GM21360 (cell line): ENCODE data around the gene BDH1.

Experiments used
- ATAC-seq: cut with Tn5 transposase; IDR thresholded peaks from one replicate; pipeline ENCODE4 v1.9.1; 2021; ENCODE audit warnings: mild to moderate bottlenecking, moderate library complexity; ENCODE audit not compliant: unreplicated experiment

BDH1 gene

DNA sequence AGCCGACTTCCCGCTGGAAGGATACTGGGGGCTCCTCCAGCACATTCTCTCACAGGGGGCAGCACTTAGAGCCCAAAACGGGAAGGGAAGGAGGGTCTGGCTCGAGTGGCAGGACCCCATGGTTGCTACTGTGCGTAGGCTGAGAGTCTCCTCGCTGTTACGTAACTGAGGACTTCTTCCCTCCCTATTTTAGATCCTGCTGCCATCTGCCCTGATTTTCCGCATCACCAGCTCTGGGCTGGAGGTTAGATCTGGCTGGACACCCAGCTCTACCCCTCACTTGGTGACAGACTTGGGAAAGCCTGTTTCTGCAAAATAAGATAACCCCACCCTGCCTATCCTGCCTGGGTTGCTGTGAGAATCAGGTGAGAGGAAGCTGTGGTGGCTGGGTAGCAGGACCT lies 47.7 kb downstream of the BDH1 start:
- ATAC-seq, result no peak

DNA sequence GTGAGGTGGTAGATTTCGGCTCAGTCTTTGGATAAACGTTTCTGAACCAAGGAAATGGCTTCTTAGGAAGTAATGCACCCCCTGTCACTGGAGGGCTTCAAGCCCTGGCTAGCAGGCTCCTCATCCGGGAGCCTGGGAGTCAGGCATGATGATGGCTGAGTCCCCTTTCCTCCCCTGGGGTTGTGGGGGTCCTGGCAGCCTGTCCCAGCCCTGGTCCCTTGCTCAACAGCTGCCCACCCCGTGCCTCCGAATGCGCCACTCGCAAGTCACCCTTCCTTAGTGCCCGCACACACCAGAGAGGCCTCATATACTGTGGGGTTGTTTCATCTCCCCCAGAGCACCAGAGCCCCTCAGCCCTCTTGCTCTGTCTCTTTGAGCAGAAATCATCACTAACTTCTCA lies 48.2 kb downstream of the BDH1 start:
- ATAC-seq, result no peak

DNA sequence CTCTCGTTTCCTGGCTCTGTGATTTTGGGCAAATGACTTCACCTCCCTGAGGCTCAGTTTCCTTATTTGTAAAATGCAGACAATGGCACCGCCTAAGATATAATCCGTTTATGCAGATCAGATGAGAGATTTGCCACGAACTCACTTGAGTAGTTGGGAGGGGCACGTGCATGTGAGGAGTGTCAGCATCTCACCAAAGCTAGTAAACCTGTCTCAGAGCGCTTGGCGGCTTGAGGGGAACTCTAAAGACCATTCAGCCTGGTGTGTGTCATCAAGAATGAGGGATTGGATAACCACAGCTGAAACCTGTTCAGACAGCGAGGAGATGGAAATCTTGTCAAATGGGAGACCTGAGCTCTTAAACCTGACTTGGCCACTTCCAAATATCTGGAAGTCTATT lies 48.7 kb downstream of the BDH1 start:
- no peak for ATAC-seq

DNA sequence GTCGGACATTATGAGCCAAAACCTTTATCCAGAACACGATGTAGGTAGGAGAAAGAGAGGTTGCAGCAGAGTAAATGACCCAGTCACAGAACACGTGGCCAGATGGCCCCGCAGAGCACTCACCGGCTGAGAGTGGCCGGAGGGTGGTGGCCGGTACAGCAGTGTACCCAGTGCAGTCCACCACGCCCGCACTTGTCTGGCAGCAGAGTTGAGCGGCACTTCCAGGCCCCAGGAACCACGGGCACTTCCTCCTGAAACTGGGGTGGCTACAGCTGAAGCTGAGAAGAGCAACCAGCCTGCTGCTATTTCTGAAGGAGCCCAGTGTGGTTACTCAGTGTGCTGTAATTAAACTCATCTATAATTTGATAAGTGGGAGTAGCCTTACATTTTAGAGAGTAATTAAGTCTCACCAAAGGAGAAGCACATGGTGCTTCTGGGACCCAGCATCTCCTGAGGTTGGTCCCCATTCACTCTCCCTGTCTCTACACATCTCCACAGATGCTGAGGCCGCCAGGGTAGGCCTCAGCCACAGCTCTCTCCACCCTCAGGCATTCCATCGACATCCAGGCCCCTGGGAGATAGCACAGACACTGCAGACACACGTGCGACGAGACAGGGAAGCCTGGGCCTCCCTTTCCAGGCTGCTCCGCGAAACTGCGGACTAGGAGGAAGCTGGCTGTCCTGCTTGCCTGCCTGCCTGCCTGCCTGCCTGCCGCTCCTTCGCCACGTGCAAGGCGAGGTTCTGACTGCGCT lies 49.8 kb downstream of the BDH1 start:
- ATAC-seq, result no peak

DNA sequence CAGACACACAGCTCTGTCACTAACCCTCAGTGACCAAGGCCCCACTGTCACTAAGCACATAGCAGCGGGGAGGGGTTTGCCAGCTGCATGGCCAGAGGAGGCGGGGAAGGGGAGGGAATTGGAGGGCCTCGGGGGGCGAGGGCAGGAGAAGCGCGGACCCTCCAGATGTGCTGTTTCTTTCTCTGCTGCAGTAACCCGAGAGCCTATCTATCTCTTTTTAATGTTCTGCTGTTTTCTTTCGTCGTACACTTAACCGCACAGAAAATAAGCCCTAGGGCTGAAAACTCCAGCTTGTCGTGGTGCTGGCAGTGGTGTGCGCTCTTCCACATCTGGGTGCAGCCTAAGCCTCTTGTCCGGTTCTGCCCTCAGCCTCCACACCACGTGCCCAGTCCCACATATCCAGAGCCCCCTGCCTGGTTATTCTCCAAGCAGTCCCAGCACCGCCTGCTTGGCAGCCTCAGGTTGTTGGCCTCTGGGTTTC lies 51.1 kb downstream of the BDH1 start:
- no peak for ATAC-seq

DNA sequence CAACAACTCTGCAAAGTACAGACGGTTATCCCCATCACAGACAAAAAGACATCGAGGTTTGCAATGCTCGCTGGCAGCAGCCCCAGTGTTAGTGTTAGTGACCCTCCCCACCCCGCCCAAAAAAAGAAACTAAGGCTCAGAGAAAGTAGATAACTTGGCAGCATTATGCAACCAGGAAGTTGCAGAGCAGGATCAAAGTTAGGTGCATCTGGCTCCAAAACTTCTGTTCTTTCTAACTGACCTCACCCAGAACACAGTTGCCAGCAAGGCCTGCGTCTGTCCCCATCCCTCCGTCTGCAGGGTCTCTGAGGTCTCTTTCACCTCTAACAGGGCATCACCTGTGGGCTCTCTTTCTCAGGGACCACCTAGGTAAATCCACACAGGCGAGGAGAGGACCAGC lies 51.5 kb downstream of the BDH1 start:
- ATAC-seq, result no peak

DNA sequence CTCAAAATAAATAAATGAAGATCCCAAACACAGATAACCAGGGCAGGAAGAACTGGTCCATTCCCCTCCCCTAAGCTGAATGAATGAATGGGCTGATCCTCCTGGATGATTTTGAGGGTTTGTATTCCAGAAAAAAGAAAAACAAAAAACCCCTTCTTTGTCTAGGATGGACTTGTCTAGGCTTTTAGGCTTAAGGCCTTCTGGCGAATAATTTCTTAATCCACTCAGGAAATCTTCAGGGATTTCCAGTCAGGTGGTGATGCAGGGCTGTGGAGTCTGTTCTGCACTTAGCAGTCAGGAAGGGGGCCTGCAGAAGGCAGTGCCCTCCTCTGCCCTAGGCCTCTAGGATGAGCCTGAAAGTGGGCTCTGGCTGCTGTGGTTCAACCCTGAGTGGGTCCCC lies 52.1 kb downstream of the BDH1 start:
- no peak for ATAC-seq

DNA sequence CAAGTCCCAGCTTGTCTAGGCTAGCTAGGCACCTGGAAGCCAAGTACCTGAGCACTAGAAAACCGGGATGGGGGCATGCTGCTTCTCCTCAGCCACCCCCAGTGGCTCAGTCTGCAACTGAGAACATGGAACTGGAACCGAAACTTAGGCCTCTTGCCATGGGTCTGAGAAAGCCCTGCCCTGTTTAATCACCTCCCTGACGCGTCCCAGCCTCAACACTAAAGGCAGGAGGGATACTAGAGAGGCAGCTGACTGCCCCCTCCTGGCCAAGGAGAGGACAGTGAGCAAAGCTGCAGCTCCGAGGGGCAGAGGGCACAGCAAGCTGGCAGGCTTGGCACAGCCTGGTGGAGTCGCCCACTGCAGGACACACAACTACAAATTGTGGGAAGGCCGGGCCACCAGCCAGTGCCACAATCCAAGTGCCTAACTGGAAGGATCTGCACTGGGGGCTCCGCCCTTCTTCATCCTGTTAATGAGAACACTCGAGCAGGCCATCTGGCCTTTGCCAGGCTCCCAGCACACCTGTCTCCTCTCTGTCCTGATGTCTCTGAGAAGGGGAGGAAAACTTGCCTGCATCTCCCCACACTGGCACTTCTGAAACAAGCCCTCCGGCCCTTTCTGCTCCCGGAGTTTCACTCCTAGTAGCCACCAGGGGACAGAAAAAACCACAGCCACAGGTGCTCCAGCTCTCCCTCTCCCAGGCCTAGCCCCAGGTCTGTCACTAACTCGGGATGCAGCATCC lies 53.7 kb downstream of the BDH1 start:
- ATAC-seq, result peak; percentile 62

DNA sequence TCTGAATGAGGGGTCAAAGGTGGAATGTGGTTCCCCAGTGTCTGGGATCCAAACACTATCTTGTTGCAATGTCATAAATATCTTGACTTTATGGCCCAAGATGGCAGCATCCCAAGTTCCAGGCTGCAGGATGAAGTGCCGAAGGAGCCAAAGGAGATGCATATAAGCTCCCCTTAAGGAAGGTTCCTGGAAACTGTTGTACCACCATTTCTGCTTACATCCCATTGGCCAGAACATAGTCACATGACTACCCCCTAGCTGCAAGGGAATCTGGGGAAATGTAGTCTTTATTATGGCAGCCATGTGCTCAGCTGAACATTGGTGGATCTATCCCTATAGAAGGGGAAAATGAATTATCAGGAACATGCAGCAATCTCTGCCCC lies 54.3 kb downstream of the BDH1 start:
- peak; percentile 34 for ATAC-seq

DNA sequence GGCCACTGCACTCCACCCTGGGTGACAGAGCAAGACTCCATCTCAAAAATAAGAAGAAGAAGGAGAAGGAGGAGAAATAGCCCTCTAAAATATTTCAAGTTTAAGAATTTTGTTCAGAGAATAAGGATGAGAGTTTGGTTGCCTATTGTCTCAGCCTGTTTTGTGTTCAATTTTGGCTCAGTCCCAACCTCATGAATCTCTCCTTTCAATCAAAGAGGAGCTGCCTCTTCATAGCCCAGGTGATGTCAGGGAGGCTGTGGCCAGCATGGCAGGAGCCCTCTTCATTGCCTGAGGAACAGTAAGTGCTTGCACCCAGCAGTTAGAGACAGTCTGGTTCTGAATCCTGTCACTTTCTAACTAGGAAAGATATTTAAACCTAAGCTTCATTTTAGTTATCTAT lies 55.0 kb downstream of the BDH1 start:
- ATAC-seq, result no peak

DNA sequence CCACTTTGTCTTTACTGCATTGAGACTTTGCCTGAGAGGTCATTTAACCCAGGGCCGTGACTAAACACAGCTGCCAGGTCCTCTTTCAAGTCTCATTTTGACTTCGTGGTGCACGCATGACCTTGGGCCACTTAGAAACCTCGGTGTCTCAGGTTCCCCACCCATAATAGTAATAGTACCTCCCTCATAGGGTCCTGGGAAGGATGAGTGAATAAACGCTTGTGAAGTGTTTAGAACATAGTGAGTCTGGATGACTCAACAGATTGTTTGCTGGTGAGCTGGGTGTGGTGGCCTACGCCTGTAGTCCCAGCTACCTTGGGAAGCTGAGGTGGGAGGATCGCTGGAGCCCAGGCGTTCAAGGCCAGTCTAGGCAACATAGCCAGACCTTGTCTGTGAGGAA lies 56.3 kb downstream of the BDH1 start:
- ATAC-seq, result no peak

DNA sequence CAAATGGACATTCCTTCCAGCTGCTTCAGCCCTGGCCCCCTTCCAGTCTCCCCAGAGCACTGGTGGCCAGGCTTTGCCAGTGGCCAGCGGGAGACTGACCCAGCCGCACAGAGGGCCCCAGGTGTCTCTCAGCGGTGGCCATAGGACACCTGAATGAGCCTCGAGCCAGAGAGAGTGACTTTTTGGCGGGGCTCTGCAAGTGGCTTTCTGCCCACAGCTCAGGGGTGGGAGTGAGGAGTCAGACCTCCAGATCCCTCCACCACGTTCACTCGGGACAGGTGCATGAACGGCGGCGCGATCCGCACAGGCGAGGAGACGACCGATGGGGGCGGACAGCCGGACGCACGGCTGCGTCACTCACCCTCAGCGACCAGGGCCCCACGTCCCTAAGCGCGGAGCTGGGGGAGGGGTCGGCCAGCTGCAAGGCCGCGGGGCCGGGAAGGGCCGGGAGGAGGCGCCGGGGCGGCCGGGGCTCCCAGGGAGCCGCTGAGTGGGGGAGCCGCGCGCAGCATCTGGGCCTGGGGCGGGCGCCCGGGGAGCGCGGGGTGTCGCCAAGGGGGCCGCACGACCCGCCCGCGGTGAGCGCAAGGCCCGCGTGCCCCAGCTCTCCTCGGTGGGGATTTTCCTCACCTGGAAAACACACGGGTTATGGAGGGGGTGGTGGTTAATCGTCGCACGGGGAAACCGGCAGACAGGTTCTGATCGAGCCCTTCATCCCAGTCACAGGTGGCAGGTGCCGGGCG lies 57.1 kb downstream of the BDH1 start:
- ATAC-seq, result no peak

DNA sequence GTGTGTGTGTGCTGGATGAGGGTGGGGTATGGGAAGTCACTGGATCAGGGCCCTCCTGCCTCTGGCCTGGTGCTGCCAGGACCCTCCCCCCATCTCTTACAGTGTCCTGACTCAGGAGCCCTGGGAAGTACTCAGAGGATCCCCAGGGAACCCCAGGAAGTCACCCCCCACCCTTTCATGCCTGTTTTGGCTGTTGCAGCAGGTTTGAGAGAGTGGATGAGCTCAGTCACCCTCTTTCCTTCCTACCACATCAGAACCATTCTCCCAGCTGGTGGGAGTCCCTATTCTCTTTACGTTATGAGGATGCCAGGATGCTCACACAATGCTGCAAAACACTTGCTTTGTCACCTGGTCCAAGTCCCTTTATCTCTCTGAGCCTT lies 59.0 kb downstream of the BDH1 start:
- no peak for ATAC-seq

DNA sequence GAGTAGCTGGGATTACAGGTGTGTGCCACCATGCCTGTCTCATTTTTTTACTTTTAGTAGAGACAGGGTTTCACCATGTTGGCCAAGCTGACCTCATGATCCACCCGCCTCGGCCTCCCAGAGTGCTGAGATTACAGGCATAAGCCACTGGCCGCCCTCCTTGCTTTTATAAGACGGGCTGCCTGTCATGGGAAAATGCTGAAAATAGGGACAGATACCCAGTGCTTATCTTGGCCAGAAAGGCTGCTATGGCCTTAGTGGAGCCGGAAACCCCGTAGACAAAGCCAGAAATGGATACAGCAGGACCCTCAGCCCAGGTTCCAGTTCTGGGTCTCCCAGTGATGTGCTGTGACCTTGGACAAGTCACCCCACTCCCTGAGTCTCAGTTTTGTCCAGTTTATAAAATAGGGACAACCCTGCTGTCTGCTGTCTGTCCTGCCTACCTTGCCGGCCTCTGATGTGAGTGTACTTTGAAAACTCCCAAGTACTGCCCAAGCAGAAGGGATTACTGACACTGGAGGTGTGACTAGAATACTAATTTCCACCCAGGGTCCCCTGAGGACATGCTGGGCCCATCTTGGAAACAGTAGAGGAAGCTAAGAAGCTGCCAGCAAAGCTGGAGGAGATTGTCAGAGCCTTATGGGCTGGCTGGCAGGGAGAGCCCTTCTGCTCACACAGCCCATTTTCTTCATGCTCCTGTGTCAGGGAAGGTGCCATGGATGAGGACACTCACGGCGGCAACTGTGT lies 59.6 kb downstream of the BDH1 start:
- no peak for ATAC-seq

DNA sequence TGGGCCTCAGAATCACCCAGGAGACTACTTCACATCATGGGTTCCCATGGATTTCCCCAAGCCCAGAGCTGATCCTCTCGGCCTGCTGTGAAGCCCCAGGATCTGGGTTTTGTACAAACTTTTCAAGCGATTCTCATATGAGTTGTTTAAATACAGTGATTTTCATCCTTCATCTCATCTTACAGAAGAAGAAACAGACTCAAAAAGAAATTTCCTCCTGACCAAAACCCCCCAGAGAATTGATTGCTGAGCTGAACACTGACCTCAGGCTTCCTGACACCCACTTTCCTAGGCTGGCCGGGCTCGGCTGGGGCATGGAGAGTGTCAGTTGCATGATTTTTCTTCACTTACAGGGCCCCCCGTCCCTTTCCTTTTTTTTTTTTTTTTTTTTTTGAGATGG lies 60.3 kb downstream of the BDH1 start:
- ATAC-seq, result no peak

DNA sequence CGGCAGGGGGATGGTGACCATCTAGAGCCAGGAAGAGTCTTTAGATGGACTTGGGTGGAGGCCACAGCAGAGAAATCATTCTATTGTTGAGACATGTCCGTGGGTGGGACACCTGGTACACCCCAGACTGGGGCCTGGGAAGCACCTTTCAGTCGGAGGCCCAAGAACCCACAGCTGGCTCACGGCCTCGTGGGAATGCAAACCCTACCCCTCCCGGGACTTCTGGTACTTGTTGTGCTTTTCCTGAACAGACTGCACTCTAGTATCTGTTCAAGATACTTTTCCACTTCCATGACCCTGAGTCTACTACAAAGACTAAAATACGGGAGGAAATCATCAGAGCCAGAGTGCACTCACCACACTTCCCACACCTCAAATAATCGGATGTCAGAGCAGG lies 60.7 kb downstream of the BDH1 start:
- no peak for ATAC-seq

DNA sequence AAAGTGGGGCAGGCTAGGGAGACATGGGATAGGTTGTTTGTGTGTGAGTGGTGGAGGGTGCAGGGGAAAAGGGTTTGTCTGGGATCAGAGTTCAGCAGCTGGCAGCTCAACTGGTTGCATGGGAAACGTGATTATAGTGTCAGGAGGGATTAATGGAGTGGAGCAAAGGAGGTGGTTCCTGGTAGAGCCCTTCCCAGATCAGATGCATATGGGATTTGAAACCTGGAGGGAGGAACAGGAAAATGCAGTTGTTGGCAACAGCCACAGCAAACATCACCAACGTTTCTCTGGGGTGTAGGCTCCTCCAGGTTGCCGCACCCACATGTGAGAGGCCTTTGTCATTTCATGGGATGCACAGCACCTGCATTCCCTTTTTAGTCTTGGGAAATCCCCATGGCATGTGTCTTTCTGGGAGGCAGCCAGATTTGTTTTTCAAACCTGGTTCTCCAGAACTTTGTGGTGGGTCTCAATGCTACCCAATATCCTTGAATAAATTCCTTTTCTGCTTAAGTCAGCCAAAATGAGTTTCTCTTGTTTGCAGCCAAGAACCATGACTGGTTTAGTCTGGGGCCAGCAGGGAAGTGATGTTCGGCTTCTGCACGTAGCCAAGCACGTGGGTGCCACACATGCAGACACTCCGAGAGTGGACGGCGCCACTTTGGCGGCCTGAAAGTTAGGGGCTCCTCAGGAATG lies 61.3 kb downstream of the BDH1 start:
- ATAC-seq, result no peak

DNA sequence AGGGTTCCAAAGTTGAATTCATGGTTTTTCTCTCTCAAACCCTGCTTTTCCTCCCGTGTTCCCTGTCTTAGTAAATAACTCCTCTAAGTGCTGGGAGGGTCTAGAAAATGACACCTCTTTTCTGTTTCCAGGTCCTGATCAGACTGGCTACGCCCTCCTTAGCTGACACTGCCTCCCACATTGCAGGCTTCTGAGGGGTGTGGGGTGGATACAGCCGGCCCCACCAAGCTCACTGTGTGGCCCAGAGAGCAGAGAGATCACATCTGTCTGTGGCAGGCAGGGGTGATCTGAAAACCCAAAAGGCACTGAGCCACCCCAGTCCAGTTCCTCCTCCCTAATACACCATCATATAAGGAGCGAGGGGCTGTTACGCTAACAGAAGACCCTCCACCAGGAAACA lies 62.7 kb downstream of the BDH1 start:
- ATAC-seq, result no peak

DNA sequence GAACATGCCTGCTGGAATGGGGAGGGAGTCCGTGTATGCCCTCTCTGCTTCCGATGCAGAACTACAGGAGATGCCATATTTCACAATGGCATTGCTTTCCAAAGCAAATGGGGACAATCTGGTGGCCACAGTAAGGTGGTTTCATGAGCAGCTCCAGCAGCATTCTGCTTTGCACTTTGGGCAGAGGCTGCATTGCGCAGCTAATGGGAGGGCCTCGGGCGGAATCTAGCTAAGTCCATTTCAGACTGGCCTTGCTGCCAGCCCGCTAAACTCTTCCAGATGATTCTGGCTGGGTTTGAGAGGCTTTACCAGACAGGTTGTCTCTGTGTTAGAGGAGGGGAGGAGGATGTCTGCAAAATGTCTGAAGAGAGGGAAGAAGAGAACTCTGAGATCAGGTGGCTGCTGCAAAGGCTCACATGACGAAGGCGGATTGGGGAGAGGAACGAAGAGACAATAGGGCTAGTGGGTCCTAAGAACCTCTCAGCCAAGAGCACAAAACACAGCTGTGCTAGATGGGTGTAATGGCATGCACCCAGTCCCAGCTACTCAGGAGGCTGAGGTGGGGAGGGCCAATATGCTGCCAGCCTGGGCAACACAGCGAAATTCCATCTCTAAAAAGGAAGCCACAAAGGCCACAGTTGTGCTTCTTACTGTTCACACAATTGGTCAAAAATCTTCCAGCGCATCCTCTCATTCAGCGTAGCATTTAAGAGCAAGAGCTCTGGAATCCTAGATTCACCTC lies 63.7 kb downstream of the BDH1 start:
- no peak for ATAC-seq

DNA sequence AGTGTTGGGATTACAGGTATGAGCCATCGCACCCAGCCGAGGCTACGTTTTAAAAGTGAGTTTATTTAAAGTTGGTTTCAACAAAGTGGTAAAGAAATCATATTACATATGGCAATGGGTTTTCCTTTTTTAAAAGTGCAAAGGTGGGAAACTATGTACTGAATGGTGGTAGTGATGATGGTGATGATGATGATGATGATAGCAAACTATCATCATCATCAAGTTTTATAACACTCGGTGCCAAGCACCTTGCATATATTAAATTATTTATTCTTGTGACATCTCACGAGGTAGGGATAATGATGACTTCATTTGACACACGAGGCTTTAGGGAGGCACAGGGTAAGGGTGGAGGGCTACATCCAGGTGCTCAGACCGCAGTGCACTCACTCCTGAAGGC lies 64.3 kb downstream of the BDH1 start:
- ATAC-seq, result no peak
